Measurements from ENCODE around the gene NKIRAS2.

DNA sequence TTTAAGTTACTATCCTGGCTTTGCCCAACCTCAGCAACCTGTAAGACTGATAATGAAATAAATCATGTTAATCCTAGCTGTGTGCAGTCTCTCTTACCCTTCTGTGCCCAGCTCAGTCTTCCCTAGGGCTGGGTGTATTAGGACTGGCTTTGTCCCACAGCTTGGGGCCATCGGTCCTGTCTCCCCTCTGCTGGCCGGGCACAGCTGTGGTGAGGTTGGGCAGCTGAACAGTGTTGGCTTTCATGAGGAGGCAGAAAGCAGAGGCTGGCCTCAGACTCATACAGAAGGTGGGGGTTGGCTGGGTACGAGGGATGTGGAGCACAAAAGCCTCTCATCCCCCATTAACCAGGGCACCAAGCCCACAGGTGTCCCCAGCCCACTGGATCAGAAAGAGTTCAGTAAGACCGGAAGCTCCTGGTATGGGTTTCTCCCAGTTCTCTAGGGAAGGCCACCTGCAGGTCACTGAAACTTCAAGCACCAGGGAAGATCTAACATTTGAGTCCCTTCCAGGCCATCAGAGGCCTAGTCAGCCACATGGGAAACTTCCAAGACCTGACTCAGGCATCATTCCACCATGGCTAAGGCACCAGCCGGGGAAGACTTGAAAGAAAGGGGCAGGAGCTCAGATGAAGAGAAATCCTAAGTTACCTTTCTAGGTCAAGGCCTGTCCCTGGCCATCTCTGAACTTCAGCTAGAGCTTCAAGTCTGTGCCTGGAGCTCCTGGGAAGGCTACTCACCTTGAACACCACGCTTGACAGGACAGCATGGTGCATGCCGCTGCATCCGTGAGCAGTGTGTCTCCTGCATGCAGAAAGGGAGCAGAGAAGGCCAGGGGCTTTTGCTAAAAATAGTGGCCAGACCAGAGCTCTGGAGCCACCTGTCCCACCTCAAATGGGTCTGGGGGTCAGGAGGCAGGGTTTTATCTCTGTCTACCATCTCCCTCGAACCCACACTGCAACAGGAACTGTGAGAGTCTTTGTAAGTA is 44.5 kb upstream of the NKIRAS2 start:
- TF ChIP-seq, protein P1, sequence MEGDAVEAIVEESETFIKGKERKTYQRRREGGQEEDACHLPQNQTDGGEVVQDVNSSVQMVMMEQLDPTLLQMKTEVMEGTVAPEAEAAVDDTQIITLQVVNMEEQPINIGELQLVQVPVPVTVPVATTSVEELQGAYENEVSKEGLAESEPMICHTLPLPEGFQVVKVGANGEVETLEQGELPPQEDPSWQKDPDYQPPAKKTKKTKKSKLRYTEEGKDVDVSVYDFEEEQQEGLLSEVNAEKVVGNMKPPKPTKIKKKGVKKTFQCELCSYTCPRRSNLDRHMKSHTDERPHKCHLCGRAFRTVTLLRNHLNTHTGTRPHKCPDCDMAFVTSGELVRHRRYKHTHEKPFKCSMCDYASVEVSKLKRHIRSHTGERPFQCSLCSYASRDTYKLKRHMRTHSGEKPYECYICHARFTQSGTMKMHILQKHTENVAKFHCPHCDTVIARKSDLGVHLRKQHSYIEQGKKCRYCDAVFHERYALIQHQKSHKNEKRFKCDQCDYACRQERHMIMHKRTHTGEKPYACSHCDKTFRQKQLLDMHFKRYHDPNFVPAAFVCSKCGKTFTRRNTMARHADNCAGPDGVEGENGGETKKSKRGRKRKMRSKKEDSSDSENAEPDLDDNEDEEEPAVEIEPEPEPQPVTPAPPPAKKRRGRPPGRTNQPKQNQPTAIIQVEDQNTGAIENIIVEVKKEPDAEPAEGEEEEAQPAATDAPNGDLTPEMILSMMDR (tag by site-specific recombination; IDR thresholded peaks at IDR 0.05) = no peak
- TF ChIP-seq SP2 (tag by site-specific recombination; IDR thresholded peaks at IDR 0.05) (no peak), ZNF266 (tag by site-specific recombination; IDR thresholded peaks at IDR 0.05; ENCODE audit: low read depth) (no peak), ZNF175 (tag by site-specific recombination; IDR thresholded peaks at IDR 0.05) (no peak), KLF1 (tag by site-specific recombination; IDR thresholded peaks at IDR 0.05) (no peak), ZNF223 (tag by site-specific recombination; IDR thresholded peaks at IDR 0.05) (no peak), SCRT2 (tag by site-specific recombination; IDR thresholded peaks at IDR 0.05) (no peak), ZNF24 (tag by site-specific recombination; IDR thresholded peaks at IDR 0.05) (no peak)
- TF ChIP-seq, protein P2, sequence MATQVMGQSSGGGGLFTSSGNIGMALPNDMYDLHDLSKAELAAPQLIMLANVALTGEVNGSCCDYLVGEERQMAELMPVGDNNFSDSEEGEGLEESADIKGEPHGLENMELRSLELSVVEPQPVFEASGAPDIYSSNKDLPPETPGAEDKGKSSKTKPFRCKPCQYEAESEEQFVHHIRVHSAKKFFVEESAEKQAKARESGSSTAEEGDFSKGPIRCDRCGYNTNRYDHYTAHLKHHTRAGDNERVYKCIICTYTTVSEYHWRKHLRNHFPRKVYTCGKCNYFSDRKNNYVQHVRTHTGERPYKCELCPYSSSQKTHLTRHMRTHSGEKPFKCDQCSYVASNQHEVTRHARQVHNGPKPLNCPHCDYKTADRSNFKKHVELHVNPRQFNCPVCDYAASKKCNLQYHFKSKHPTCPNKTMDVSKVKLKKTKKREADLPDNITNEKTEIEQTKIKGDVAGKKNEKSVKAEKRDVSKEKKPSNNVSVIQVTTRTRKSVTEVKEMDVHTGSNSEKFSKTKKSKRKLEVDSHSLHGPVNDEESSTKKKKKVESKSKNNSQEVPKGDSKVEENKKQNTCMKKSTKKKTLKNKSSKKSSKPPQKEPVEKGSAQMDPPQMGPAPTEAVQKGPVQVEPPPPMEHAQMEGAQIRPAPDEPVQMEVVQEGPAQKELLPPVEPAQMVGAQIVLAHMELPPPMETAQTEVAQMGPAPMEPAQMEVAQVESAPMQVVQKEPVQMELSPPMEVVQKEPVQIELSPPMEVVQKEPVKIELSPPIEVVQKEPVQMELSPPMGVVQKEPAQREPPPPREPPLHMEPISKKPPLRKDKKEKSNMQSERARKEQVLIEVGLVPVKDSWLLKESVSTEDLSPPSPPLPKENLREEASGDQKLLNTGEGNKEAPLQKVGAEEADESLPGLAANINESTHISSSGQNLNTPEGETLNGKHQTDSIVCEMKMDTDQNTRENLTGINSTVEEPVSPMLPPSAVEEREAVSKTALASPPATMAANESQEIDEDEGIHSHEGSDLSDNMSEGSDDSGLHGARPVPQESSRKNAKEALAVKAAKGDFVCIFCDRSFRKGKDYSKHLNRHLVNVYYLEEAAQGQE (tag by site-specific recombination; IDR thresholded peaks at IDR 0.05) = no peak
- TF ChIP-seq, protein P3, sequence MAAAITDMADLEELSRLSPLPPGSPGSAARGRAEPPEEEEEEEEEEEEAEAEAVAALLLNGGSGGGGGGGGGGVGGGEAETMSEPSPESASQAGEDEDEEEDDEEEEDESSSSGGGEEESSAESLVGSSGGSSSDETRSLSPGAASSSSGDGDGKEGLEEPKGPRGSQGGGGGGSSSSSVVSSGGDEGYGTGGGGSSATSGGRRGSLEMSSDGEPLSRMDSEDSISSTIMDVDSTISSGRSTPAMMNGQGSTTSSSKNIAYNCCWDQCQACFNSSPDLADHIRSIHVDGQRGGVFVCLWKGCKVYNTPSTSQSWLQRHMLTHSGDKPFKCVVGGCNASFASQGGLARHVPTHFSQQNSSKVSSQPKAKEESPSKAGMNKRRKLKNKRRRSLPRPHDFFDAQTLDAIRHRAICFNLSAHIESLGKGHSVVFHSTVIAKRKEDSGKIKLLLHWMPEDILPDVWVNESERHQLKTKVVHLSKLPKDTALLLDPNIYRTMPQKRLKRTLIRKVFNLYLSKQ (tag by site-specific recombination; IDR thresholded peaks at IDR 0.05; ENCODE audit: borderline replicate concordance) = no peak

Measured in HEK293 (cell line).